H1 (cell line): Measurements from ENCODE around the gene MRPL34. TPM values are rescaled to one million over a fixed set of nuclear protein-coding genes. Genes with fewer than 3 reads are reported as not detected.

Source experiments
- ATF2 ChIP-seq: IDR thresholded peaks from 2 replicates; pipeline ENCODE4 v1.6.1; 2012; ENCODE audit warnings: low read length, inconsistent platforms
- BRCA1 ChIP-seq: IDR thresholded peaks from 2 replicates; pipeline ENCODE4 v1.6.1; 2012; ENCODE audit warnings: low read depth, low read length, improper control_type of control experiment
- GABPA ChIP-seq: IDR thresholded peaks from 2 replicates; pipeline ENCODE4 v1.6.1; 2011; ENCODE audit warnings: mild to moderate bottlenecking, low read length, moderate library complexity, borderline replicate concordance; ENCODE audit not compliant: insufficient read depth
- GTF2F1 ChIP-seq: IDR thresholded peaks from 2 replicates; pipeline ENCODE4 v1.6.1; 2012; ENCODE audit warnings: low read depth, low read length, improper control_type of control experiment, borderline replicate concordance
- PHF8 ChIP-seq: fragments of 200-600 bp; sonication (generic); conservative IDR thresholded peaks from 2 replicates; pipeline ENCODE4 v1.7.1; 2012; ENCODE audit warnings: low read depth, mild to moderate bottlenecking, inconsistent platforms, low read length, moderate library complexity
- RNF2 ChIP-seq: fragments of 200-900, 300-1000 bp; sonication (generic); IDR thresholded peaks from 2 replicates; pipeline ENCODE4 v1.7.1; 2016; ENCODE audit warnings: borderline replicate concordance, low read depth, mild to moderate bottlenecking, antibody characterized with exemption, low read length; ENCODE audit not compliant: poor library complexity, severe bottlenecking; ENCODE audit errors: missing control alignments
- SIX5 ChIP-seq: IDR thresholded peaks from 2 replicates; pipeline ENCODE4 v1.6.1; 2011; ENCODE audit warnings: mild to moderate bottlenecking, low read depth, low read length
- YY1 ChIP-seq: IDR thresholded peaks from 2 replicates; pipeline ENCODE4 v1.6.1; 2011; ENCODE audit warnings: low read depth, mild to moderate bottlenecking, low read length
- polyA plus RNA-seq, 7 experiments: library from polyadenylated mRNA; depleted of rRNA in 3 of 7; stranded (reverse) in 5 of 7; unstranded in 2 of 7; fragments of >200 nt in 5 of 7; fragments of 200-250 nt in 2 of 7; gene quantifications; 1 replicate in 5 of 7; 2 replicates in 1 of 7; 4 replicates in 1 of 7; pipeline versions ENCODE4 v1.2.1 to v1.2.3, GENCODE V29; 2011 to 2013; ENCODE audit warnings: missing spikeins in 2 of 7, mixed read lengths in 2 of 7
- total RNA-seq: library from RNA; stranded (reverse); fragmentation: NEBNext Ultra II Directional; extraction: Animal tissue kit (Norgen Biotek cat#: 25700); gene quantifications from 2 replicates; pipeline ENCODE4 v1.2.1, GENCODE V29; 2021

Gene MRPL34
- total and polyA plus RNA-seq, 2 of the 8 experiments (the other 6 are each of a cell fraction or from before 2014, with no cell fraction given): 91.9 to 99.6 TPM

GRCh38 chr19:17331045-17331558 lies 25.4 kb downstream of the MRPL34 start (continued):
- TF ChIP-seq ATF2 (no peak), SIX5 (no peak), BRCA1 (no peak), GTF2F1 (no peak), YY1 (no peak), PHF8 (no peak), GABPA (no peak), RNF2 (no peak)
- TF ChIP-seq, all 59 proteins: peak for 0
